Measurements from ENCODE around the gene SDC4.
A peak's percentile ranks its signal among the peaks of the same experiment; 100 is the strongest.

Gene SDC4

GRCh38 chr20:45293041-45294002 lies 54.9 kb downstream of the SDC4 start:
- peak; percentile 83 for DNase-seq

- no peak for DNase-seq
Measured at GRCh38 chr20:45292343-45292742, 55.9 kb downstream of the SDC4 start.

GRCh38 chr20:45291526-45291925 lies 56.7 kb downstream of the SDC4 start:
- no peak for DNase-seq

GRCh38 chr20:45290677-45291355 lies 57.4 kb downstream of the SDC4 start:
- peak; percentile 62 for DNase-seq

- no peak for DNase-seq
Measured at GRCh38 chr20:45289942-45290676, 58.1 kb downstream of the SDC4 start.

GRCh38 chr20:45288860-45289259 lies 59.4 kb downstream of the SDC4 start:
- DNase-seq: no peak

GRCh38 chr20:45288376-45288775 lies 59.8 kb downstream of the SDC4 start:
- no peak for DNase-seq

- no peak for DNase-seq
Measured at GRCh38 chr20:45283551-45284057, 64.6 kb downstream of the SDC4 start.

GRCh38 chr20:45282700-45283550 lies 65.3 kb downstream of the SDC4 start:
- DNase-seq: no peak

- DNase-seq: no peak
Measured at GRCh38 chr20:45279992-45280391, 68.2 kb downstream of the SDC4 start.

GRCh38 chr20:45275338-45275737 lies 72.9 kb downstream of the SDC4 start:
- DNase-seq: no peak
